Activated CD8-positive, alpha-beta T cell treated with anti-CD3 and anti-CD28 coated beads for 36 hours (primary cell): Measurements from ENCODE around the gene MDGA2. TPM values are rescaled to one million over a fixed set of nuclear protein-coding genes. Genes with fewer than 3 reads are reported as not detected.

ENCODE experiments used
- ATAC-seq: fragments of 200-7000 bp; cut with Tn5 transposase; one replicate; pipeline ENCODE4 v1.10.0; 2021; ENCODE audit warnings: mild to moderate bottlenecking, moderate library complexity
- CTCF ChIA-PET: fragments of 350-600 bp; sonication (Branson Sonifier 250); formaldehyde crosslinking; loops from one replicate; lab custom pipeline; 2021; ENCODE audit warnings: antibody characterized with exemption; lab: Charles Lee
- POLR2A ChIA-PET: fragments of 350-600 bp; sonication (Branson Sonifier 250); formaldehyde crosslinking; loops from one replicate; lab custom pipeline; 2021; ENCODE audit warnings: antibody characterized with exemption; lab: Charles Lee
- DNase-seq: peaks from one replicate; pipeline ENCODE4 v3.0.0-alpha.2; 2020
- H3K27ac Mint-ChIP-seq: one replicate; pipeline ENCODE4 v1.8.0; 2021; ENCODE audit warnings: mild to moderate bottlenecking, mixed read lengths
- H3K27me3 Mint-ChIP-seq: one replicate; pipeline ENCODE4 v1.8.0; 2021; ENCODE audit warnings: mixed read lengths
- H3K36me3 Mint-ChIP-seq: one replicate; pipeline ENCODE4 v1.8.0; 2021; ENCODE audit warnings: low read depth, mixed read lengths
- H3K4me1 Mint-ChIP-seq: one replicate; pipeline ENCODE4 v1.8.0; 2021; ENCODE audit warnings: low read depth, mixed read lengths
- H3K4me3 Mint-ChIP-seq: one replicate; pipeline ENCODE4 v1.8.0; 2021; ENCODE audit warnings: mild to moderate bottlenecking, moderate library complexity, mixed read lengths
- H3K9me3 Mint-ChIP-seq: one replicate; pipeline ENCODE4 v1.8.0; 2021; ENCODE audit warnings: mixed read lengths
- intact Hi-C: fragments of 100-400 bp; cut with micrococcal nuclease; formaldehyde crosslinking; loops from one replicate; pipeline ENCODE4 v1.10.0; 2022
- total RNA-seq, 2 experiments: library from RNA; stranded (reverse); gene quantifications; one replicate each; pipeline ENCODE4 v1.2.3, GENCODE V29; 2021
- TF ChIP-seq, protein P1 (sequence below): fragments of 200-600 bp; IDR thresholded peaks from one replicate; pipeline ENCODE4 v1.8.0; 2022; ENCODE audit warnings: antibody characterized with exemption, mild to moderate bottlenecking

MDGA2 gene
- total RNA-seq, 2 experiments from 2014 or later = not detected

- no peaks in the 10 kb centered on the region for H3K27me3 Mint-ChIP-seq
- H3K27ac Mint-ChIP-seq = no peak overlapping the region
- no peaks in the 10 kb centered on the region for H3K4me1 Mint-ChIP-seq
- no peaks in the 10 kb centered on the region for H3K36me3 Mint-ChIP-seq
- peaks cover 4% of the 10 kb centered on the region for H3K9me3 Mint-ChIP-seq
- CTCF ChIA-PET = no interaction called here
- ATAC-seq (no peak), DNase-seq (no peak)
- intact Hi-C loops = no loop called here
- no peak overlapping the region for H3K4me3 Mint-ChIP-seq
- TF ChIP-seq, protein P1, sequence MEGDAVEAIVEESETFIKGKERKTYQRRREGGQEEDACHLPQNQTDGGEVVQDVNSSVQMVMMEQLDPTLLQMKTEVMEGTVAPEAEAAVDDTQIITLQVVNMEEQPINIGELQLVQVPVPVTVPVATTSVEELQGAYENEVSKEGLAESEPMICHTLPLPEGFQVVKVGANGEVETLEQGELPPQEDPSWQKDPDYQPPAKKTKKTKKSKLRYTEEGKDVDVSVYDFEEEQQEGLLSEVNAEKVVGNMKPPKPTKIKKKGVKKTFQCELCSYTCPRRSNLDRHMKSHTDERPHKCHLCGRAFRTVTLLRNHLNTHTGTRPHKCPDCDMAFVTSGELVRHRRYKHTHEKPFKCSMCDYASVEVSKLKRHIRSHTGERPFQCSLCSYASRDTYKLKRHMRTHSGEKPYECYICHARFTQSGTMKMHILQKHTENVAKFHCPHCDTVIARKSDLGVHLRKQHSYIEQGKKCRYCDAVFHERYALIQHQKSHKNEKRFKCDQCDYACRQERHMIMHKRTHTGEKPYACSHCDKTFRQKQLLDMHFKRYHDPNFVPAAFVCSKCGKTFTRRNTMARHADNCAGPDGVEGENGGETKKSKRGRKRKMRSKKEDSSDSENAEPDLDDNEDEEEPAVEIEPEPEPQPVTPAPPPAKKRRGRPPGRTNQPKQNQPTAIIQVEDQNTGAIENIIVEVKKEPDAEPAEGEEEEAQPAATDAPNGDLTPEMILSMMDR = no peak
- POLR2A ChIA-PET = no interaction called here
These were observed 148.7 kb downstream of the MDGA2 start for GRCh38 chr14:47526591-47527244.

- H3K36me3 Mint-ChIP-seq = no peaks in the 10 kb centered on the region
- ChIA-PET CTCF (no interaction called here), POLR2A (no interaction called here)
- H3K27me3 Mint-ChIP-seq = no peaks in the 10 kb centered on the region
- H3K27ac Mint-ChIP-seq = no peak overlapping the region
- no peak overlapping the region for H3K4me3 Mint-ChIP-seq
- ATAC-seq (no peak), DNase-seq (no peak)
- no peaks in the 10 kb centered on the region for H3K4me1 Mint-ChIP-seq
- TF ChIP-seq, protein P1 = no peak
- intact Hi-C loops = no loop called here
- H3K9me3 Mint-ChIP-seq = no peaks in the 10 kb centered on the region
These were observed 150.9 kb downstream of the MDGA2 start for GRCh38 chr14:47524524-47524923.

- TF ChIP-seq, protein P1 = no peak
- H3K27me3 Mint-ChIP-seq = no peaks in the 10 kb centered on the region
- no peak for ATAC-seq
- POLR2A ChIA-PET = no interaction called here
- H3K36me3 Mint-ChIP-seq = no peaks in the 10 kb centered on the region
- H3K9me3 Mint-ChIP-seq = no peaks in the 10 kb centered on the region
- intact Hi-C loops = no loop called here
- no peak overlapping the region for H3K27ac Mint-ChIP-seq
- H3K4me3 Mint-ChIP-seq = no peak overlapping the region
- no peak for DNase-seq
- H3K4me1 Mint-ChIP-seq = no peaks in the 10 kb centered on the region
- CTCF ChIA-PET = no interaction called here
These were observed 155.0 kb downstream of the MDGA2 start for GRCh38 chr14:47520382-47520781.

DNA sequence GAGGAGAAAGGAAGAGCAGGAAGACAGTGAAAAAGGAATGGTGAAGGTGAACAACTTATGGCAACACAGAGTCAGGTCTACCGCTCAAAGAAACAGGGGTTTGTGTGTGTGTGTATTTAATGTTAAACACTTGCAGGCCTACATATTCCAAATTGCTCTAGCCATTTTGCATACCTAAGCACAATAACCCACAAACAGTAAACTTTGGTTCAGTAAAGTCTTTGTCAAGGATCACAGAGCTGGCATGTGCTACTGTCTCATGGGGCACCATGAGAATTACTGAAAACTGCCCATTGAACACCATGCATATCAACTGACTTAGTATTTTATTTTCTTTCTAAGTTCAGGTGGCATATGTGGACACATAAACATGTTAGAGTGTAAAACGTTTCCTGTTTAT is 163.6 kb downstream of the MDGA2 start:
- DNase-seq (no peak), ATAC-seq (no peak)
- no peaks in the 10 kb centered on the region for H3K36me3 Mint-ChIP-seq
- no peaks in the 10 kb centered on the region for H3K4me1 Mint-ChIP-seq
- H3K27ac Mint-ChIP-seq = no peak overlapping the region
- POLR2A ChIA-PET = no interaction called here
- CTCF ChIA-PET = no interaction called here
- H3K4me3 Mint-ChIP-seq = no peak overlapping the region
- TF ChIP-seq, protein P1 = no peak
- intact Hi-C loops = no loop called here
- H3K27me3 Mint-ChIP-seq = no peaks in the 10 kb centered on the region
- H3K9me3 Mint-ChIP-seq = peaks cover 5% of the 10 kb centered on the region

DNA sequence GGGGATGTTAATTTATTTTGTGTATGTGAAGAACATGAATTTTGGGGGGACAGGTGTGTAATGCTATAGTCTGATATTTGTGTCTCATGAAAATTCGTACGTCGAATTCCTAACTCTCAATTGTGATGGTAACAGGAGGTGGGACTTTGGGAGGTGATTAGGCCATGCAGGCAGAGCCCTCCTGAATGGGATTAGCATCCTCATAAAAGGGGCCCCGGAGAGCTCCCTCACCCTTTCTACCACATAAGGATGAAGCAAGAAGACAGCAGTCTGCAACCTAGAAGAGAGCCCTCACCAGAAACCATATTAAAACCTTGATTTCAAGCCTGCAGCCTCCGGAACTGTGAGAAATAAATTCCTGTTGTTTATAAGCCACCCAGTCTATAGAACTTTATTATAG is 165.4 kb downstream of the MDGA2 start:
- intact Hi-C loops = no loop called here
- ATAC-seq = no peak
- no peaks in the 10 kb centered on the region for H3K27me3 Mint-ChIP-seq
- no peak for DNase-seq
- H3K27ac Mint-ChIP-seq = no peak overlapping the region
- ChIA-PET CTCF (no interaction called here), POLR2A (no interaction called here)
- no peak overlapping the region for H3K4me3 Mint-ChIP-seq
- no peaks in the 10 kb centered on the region for H3K4me1 Mint-ChIP-seq
- peaks cover 5% of the 10 kb centered on the region for H3K9me3 Mint-ChIP-seq
- no peaks in the 10 kb centered on the region for H3K36me3 Mint-ChIP-seq
- TF ChIP-seq, protein P1 = no peak
